Neural progenitor cell (in vitro differentiated cells): ENCODE results near the gene DLG2. TPM values are rescaled to one million over a fixed set of nuclear protein-coding genes. Genes with fewer than 3 reads are reported as not detected.

Source experiments
- DNase-seq: peaks from one replicate; pipeline ENCODE4 v3.0.0-alpha.2; 2016; ENCODE audit warnings: low spot score
- H2AFZ ChIP-seq: fragments of 200-600 bp; sonication (generic); replicated peaks from 2 replicates; pipeline ENCODE4 v1.6.1; 2016; ENCODE audit warnings: antibody characterized with exemption
- H3F3A ChIP-seq: fragments of 200-600 bp; sonication (generic); 2 replicates; pipeline ENCODE4 v1.6.1; 2016; ENCODE audit warnings: antibody characterized with exemption, low read depth
- H3K27ac ChIP-seq: fragments of 200-600 bp; sonication (generic); 2 replicates; pipeline ENCODE4 v1.5.1; 2016; ENCODE audit warnings: mild to moderate bottlenecking
- H3K27me3 ChIP-seq: fragments of 200-600 bp; sonication (generic); 2 replicates; pipeline ENCODE4 v1.6.1; 2016; ENCODE audit warnings: mild to moderate bottlenecking, moderate library complexity
- H3K36me3 ChIP-seq: fragments of 200-600 bp; sonication (generic); 2 replicates; pipeline ENCODE4 v1.5.1; 2016
- H3K4me1 ChIP-seq: fragments of 200-600 bp; sonication (generic); 2 replicates; pipeline ENCODE4 v1.6.1; 2016; ENCODE audit warnings: mixed run types
- H3K4me2 ChIP-seq: fragments of 200-600 bp; sonication (generic); 2 replicates; pipeline ENCODE4 v1.6.1; 2016
- H3K4me3 ChIP-seq: fragments of 200-600 bp; sonication (generic); 2 replicates; pipeline ENCODE4 v1.5.1; 2016
- H3K79me2 ChIP-seq: fragments of 200-600 bp; sonication (generic); 2 replicates; pipeline ENCODE4 v1.6.1; 2016; ENCODE audit warnings: low read depth
- H3K9ac ChIP-seq: fragments of 200-600 bp; sonication (generic); 2 replicates; pipeline ENCODE4 v1.6.1; 2016
- H3K9me3 ChIP-seq: fragments of 200-600 bp; sonication (generic); 2 replicates; pipeline ENCODE4 v1.5.1; 2016; ENCODE audit warnings: low read depth
- H4K20me1 ChIP-seq: fragments of 200-600 bp; sonication (generic); 2 replicates; pipeline ENCODE4 v1.6.1; 2016; ENCODE audit warnings: low read depth
- H3K27ac Mint-ChIP-seq: 3 replicates; pipeline ENCODE4 v1.8.0; 2021; ENCODE audit warnings: mixed read lengths
- H3K27me3 Mint-ChIP-seq: 2 replicates; pipeline ENCODE4 v1.8.0; 2022; ENCODE audit warnings: low read depth, mild to moderate bottlenecking, inconsistent platforms, moderate library complexity, mixed read lengths; ENCODE audit not compliant: insufficient read depth
- H3K36me3 Mint-ChIP-seq: 3 replicates; pipeline ENCODE4 v1.8.0; 2021; ENCODE audit warnings: mixed read lengths
- H3K4me1 Mint-ChIP-seq: 3 replicates; pipeline ENCODE4 v1.8.0; 2021; ENCODE audit warnings: mixed read lengths
- H3K4me3 Mint-ChIP-seq: 3 replicates; pipeline ENCODE4 v1.8.0; 2021; ENCODE audit warnings: mild to moderate bottlenecking, moderate library complexity, mixed read lengths
- H3K9me3 Mint-ChIP-seq: 3 replicates; pipeline ENCODE4 v1.8.0; 2020; ENCODE audit warnings: mixed read lengths
- CTCF ChIP-seq: fragments of 200-600 bp; sonication (generic); IDR thresholded peaks from 2 replicates; pipeline ENCODE4 v1.5.1; 2017; ENCODE audit warnings: antibody characterized with exemption, mild to moderate bottlenecking
- EZH2 ChIP-seq: fragments of 200-600 bp; sonication (generic); IDR thresholded peaks from 2 replicates; pipeline ENCODE4 v1.6.1; 2017; ENCODE audit warnings: antibody characterized with exemption, mild to moderate bottlenecking, moderate library complexity
- EZH2phosphoT487 ChIP-seq: fragments of 200-600 bp; sonication (generic); IDR thresholded peaks from 2 replicates; pipeline ENCODE4 v1.6.1; 2017; ENCODE audit warnings: antibody characterized with exemption
- total RNA-seq: library from RNA; depleted of rRNA; stranded (reverse); fragments of >200 nt; gene quantifications from 2 replicates; pipeline ENCODE4 v1.2.3, GENCODE V29; 2015; ENCODE audit warnings: low replicate concordance

The DLG2 gene
- total RNA-seq, 1 donor from 2014 or later, result 7.5 TPM

- Mint-ChIP-seq H3K4me1 (no peaks in the 10 kb centered on the region), H3K27ac (no peak overlapping the region), H3K4me3 (no peak overlapping the region), H3K9me3 (no peaks in the 10 kb centered on the region), H3K27me3 (no peaks in the 10 kb centered on the region), H3K36me3 (no peaks in the 10 kb centered on the region)
- H4K20me1 ChIP-seq, result no peaks in the 10 kb centered on the region
- no peak overlapping the region for H3K4me2 ChIP-seq
- no peaks in the 10 kb centered on the region for H3K4me1 ChIP-seq
- no peak overlapping the region for H2AFZ ChIP-seq
- H3K4me3 ChIP-seq, result no peak overlapping the region
- H3F3A ChIP-seq, result no peaks in the 10 kb centered on the region
- H3K27me3 ChIP-seq, result no peaks in the 10 kb centered on the region
- no peaks in the 10 kb centered on the region for H3K36me3 ChIP-seq
- no peaks in the 10 kb centered on the region for H3K79me2 ChIP-seq
- DNase-seq, result no peak
- H3K9ac ChIP-seq, result no peak overlapping the region
- no peak for TF ChIP-seq EZH2
- no peak for TF ChIP-seq CTCF
- no peak for TF ChIP-seq EZH2phosphoT487
- H3K27ac ChIP-seq, result no peak overlapping the region
- no peaks in the 10 kb centered on the region for H3K9me3 ChIP-seq
Measured at GRCh38 chr11:84496122-84496521, 1131.0 kb downstream of the DLG2 start.

DNA sequence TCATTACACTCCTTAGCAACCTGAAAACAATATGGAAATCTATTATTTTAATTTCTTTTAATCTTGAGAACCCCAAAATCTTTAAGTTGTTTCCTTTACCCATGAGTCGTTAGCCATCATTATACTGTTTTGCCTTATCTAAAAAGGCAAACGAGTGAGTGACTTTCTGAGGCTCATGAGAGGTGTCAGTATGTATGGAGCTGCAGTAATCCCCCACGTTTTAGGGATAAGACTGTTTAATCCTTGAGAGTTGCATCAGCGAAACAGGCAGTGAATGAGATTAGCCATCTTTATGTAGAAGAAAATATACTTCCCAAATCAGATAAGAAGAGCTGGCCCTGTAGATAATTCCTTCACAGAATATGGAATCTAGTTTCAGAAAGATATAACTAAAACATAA, 1147.0 kb downstream of the DLG2 start:
- TF ChIP-seq CTCF (no peak), EZH2phosphoT487 (no peak), EZH2 (no peak)
- H3K27ac Mint-ChIP-seq, result no peak overlapping the region
- no peaks in the 10 kb centered on the region for H3K36me3 ChIP-seq
- H3K4me3 Mint-ChIP-seq, result no peak overlapping the region
- H3K4me1 Mint-ChIP-seq, result peaks cover 25% of the 10 kb centered on the region
- no peak overlapping the region for H3K27ac ChIP-seq
- H3K27me3 ChIP-seq, result no peaks in the 10 kb centered on the region
- H3K9me3 Mint-ChIP-seq, result no peaks in the 10 kb centered on the region
- peak overlapping the region; percentile 37 for H3K4me2 ChIP-seq
- no peaks in the 10 kb centered on the region for H4K20me1 ChIP-seq
- H3K4me3 ChIP-seq, result no peak overlapping the region
- DNase-seq, result peak; percentile 64
- H3K36me3 Mint-ChIP-seq, result no peaks in the 10 kb centered on the region
- H3K9ac ChIP-seq, result no peak overlapping the region
- H2AFZ ChIP-seq, result no peak overlapping the region
- peaks cover 20% of the 10 kb centered on the region for H3K4me1 ChIP-seq
- H3K9me3 ChIP-seq, result no peaks in the 10 kb centered on the region
- H3F3A ChIP-seq, result no peaks in the 10 kb centered on the region
- no peaks in the 10 kb centered on the region for H3K79me2 ChIP-seq
- H3K27me3 Mint-ChIP-seq, result no peaks in the 10 kb centered on the region

- Histone ChIP-seq H3K4me1 (peaks cover 40% of the 10 kb centered on the region), H3K9ac (no peak overlapping the region), H2AFZ (no peak overlapping the region), H3K4me2 (no peak overlapping the region), H3K27me3 (no peaks in the 10 kb centered on the region), H3K4me3 (no peak overlapping the region), H3K27ac (no peak overlapping the region), H3K79me2 (no peaks in the 10 kb centered on the region), H3K36me3 (no peaks in the 10 kb centered on the region), H4K20me1 (no peaks in the 10 kb centered on the region), H3K9me3 (no peaks in the 10 kb centered on the region), H3F3A (peaks cover 15% of the 10 kb centered on the region)
- no peak for TF ChIP-seq CTCF
- no peak for TF ChIP-seq EZH2
- no peak for TF ChIP-seq EZH2phosphoT487
- peak; percentile 7 for DNase-seq
- H3K27me3 Mint-ChIP-seq, result no peaks in the 10 kb centered on the region
- no peak overlapping the region for H3K4me3 Mint-ChIP-seq
- no peak overlapping the region for H3K27ac Mint-ChIP-seq
- no peaks in the 10 kb centered on the region for H3K36me3 Mint-ChIP-seq
- no peaks in the 10 kb centered on the region for H3K9me3 Mint-ChIP-seq
- peaks cover 27% of the 10 kb centered on the region for H3K4me1 Mint-ChIP-seq
Measured at GRCh38 chr11:84476581-84476980, 1150.6 kb downstream of the DLG2 start.
